H1 (cell line): Measurements from ENCODE around the gene BICD1. TPM values are rescaled to one million over a fixed set of nuclear protein-coding genes. Genes with fewer than 3 reads are reported as not detected.

Experiments used
- NRF1 ChIP-seq: IDR thresholded peaks from 2 replicates; pipeline ENCODE4 v1.6.1; 2011; ENCODE audit warnings: mild to moderate bottlenecking, low read depth, low read length, improper control_type of control experiment
- polyA plus RNA-seq, 7 experiments: library from polyadenylated mRNA; depleted of rRNA in 3 of 7; stranded (reverse) in 5 of 7; unstranded in 2 of 7; fragments of >200 nt in 5 of 7; fragments of 200-250 nt in 2 of 7; gene quantifications; 1 replicate in 5 of 7; 2 replicates in 1 of 7; 4 replicates in 1 of 7; pipeline versions ENCODE4 v1.2.1 to v1.2.3, GENCODE V29; 2011 to 2013; ENCODE audit warnings: missing spikeins in 2 of 7, mixed read lengths in 2 of 7
- total RNA-seq: library from RNA; stranded (reverse); fragmentation: NEBNext Ultra II Directional; extraction: Animal tissue kit (Norgen Biotek cat#: 25700); gene quantifications from 2 replicates; pipeline ENCODE4 v1.2.1, GENCODE V29; 2021

BICD1 gene
- total and polyA plus RNA-seq, 2 of the 8 experiments (the other 6 are each of a cell fraction or from before 2014, with no cell fraction given): 34.1 to 58.4 TPM

DNA sequence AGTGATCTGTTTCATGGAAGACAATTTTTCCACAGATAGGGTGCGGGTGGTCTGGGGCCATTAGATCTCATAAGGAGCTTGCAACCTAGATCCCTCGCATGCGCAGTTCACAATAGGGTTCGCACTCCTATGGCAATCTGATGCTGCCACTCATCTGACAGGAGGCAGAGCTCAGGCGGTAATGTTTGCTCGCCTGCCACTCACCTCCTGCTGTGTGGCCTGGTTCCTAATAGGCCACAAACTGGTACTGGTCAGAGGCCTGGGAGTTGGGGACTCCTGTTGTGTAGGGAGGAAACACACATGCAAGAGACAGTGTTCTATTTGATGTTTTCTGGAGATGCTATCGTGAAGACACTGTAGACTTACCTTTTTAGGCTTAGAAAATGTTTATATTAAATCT lies 215.7 kb downstream of the BICD1 start (continued):
- no peak for TF ChIP-seq NRF1
